ENCODE results near the gene SDC3.

The SDC3 gene

GRCh38 chr1:30927448-30927847, 18.9 kb upstream of the SDC3 start:
- Histone ChIP-seq H3K36me3 (peaks cover 16% of the 10 kb centered on the region), H3K9me3 (no peaks in the 10 kb centered on the region), H3K27ac (no peak overlapping the region), H3K4me3 (ENCODE audit: low read depth in 1 of 2, low read length in 1 of 2) (no peak overlapping the region), H3K27me3 (no peaks in the 10 kb centered on the region), H3K4me1 (ENCODE audit: control insufficient read depth in 1 of 2, insufficient read depth in 1 of 2, low read depth in 1 of 2, low read length in 1 of 2) (no peaks in the 10 kb centered on the region)
- TF ChIP-seq CTCF (IDR thresholded peaks at IDR 0.05) = no peak

- Histone ChIP-seq H3K9me3 (no peaks in the 10 kb centered on the region), H3K4me1 (ENCODE audit: control insufficient read depth in 1 of 2, insufficient read depth in 1 of 2, low read depth in 1 of 2, low read length in 1 of 2) (peaks cover 4 to 7% of the 10 kb centered on the region in 2 experiments), H3K4me3 (ENCODE audit: low read depth in 1 of 2, low read length in 1 of 2) (no peak overlapping the region), H3K27ac (no peak overlapping the region), H3K36me3 (no peaks in the 10 kb centered on the region), H3K27me3 (peaks cover 22% of the 10 kb centered on the region)
- TF ChIP-seq CTCF (IDR thresholded peaks at IDR 0.05) = no peak
Measured at GRCh38 chr1:30923597-30923996, 15.0 kb upstream of the SDC3 start.

GRCh38 chr1:30920827-30921226, 12.3 kb upstream of the SDC3 start:
- TF ChIP-seq CTCF (IDR thresholded peaks at IDR 0.05) = no peak
- no peaks in the 10 kb centered on the region for H3K36me3 ChIP-seq
- H3K27ac ChIP-seq = no peak overlapping the region
- H3K27me3 ChIP-seq = peaks cover 22% of the 10 kb centered on the region
- peaks cover 4 to 7% of the 10 kb centered on the region in 2 experiments for H3K4me1 ChIP-seq (ENCODE audit: control insufficient read depth in 1 of 2, insufficient read depth in 1 of 2, low read depth in 1 of 2, low read length in 1 of 2)
- H3K9me3 ChIP-seq = no peaks in the 10 kb centered on the region
- H3K4me3 ChIP-seq (ENCODE audit: low read depth in 1 of 2, low read length in 1 of 2) = no peak overlapping the region

- TF ChIP-seq CTCF (IDR thresholded peaks at IDR 0.05) = no peak
- no peaks in the 10 kb centered on the region for H3K9me3 ChIP-seq
- H3K36me3 ChIP-seq = no peaks in the 10 kb centered on the region
- H3K4me3 ChIP-seq (ENCODE audit: low read depth in 1 of 2, low read length in 1 of 2) = no peak overlapping the region
- no peak overlapping the region for H3K27ac ChIP-seq
- H3K4me1 ChIP-seq (ENCODE audit: control insufficient read depth in 1 of 2, insufficient read depth in 1 of 2, low read depth in 1 of 2, low read length in 1 of 2) = peaks cover 4 to 7% of the 10 kb centered on the region in 2 experiments
- peaks cover 22% of the 10 kb centered on the region for H3K27me3 ChIP-seq
Measured at GRCh38 chr1:30919025-30919881, 10.7 kb upstream of the SDC3 start.

GRCh38 chr1:30916296-30916695, 7.7 kb upstream of the SDC3 start:
- no peak for TF ChIP-seq CTCF (IDR thresholded peaks at IDR 0.05)

More at GRCh38 chr1:30916296-30916695, 7.7 kb upstream of the SDC3 start:
- H3K4me1 ChIP-seq (ENCODE audit: control insufficient read depth in 1 of 2, insufficient read depth in 1 of 2, low read depth in 1 of 2, low read length in 1 of 2) = peaks cover 27 to 32% of the 10 kb centered on the region in 2 experiments
- peaks cover 21% of the 10 kb centered on the region for H3K27me3 ChIP-seq
- no peaks in the 10 kb centered on the region for H3K36me3 ChIP-seq
- no peak overlapping the region for H3K27ac ChIP-seq
- no peaks in the 10 kb centered on the region for H3K9me3 ChIP-seq
- no peak overlapping the region for H3K4me3 ChIP-seq (ENCODE audit: low read depth in 1 of 2, low read length in 1 of 2)
